COLO668 (cell line): ENCODE results near the gene CENPU.

Source experiments
- DNase-seq: peaks from one replicate; lab custom pipeline; 2025; ENCODE audit not compliant: unreplicated experiment; lab: John Stamatoyannopoulos, UW

Gene CENPU

GRCh38 chr4:184644553-184645307 is 89.2 kb downstream of the CENPU start:
- DNase-seq, result no peak
